ENCODE results near the gene CDH13. TPM values are rescaled to one million over a fixed set of nuclear protein-coding genes. Genes with fewer than 3 reads are reported as not detected.

CDH13 gene
- total and polyA plus RNA-seq, 9 of the 15 experiments (the other 6 are each of a cell fraction or from before 2014, with no cell fraction given): 0.03 TPM; not detected in 8

GRCh38 chr16:83138976-83139690, 512.4 kb downstream of the CDH13 start:
- Histone ChIP-seq H3K4me1 (replicated peaks in 1 of 2; ENCODE audit: control insufficient read depth in 2 of 2, insufficient read depth in 2 of 2, low read length in 2 of 2) (no peaks in the 10 kb centered on the region), H3K9me3 (replicated peaks; ENCODE audit: control insufficient read depth, insufficient read depth, low read depth, low read length) (no peaks in the 10 kb centered on the region), H3K27me3 (ENCODE audit: control insufficient read depth in 2 of 2, insufficient read depth in 2 of 2, low read length in 2 of 2) (no peaks in the 10 kb centered on the region; a peak in 1 of 5 replicates), H4K20me1 (replicated peaks; ENCODE audit: control insufficient read depth, insufficient read depth, low read length) (no peaks in the 10 kb centered on the region), H2AFZ (ENCODE audit: low read depth, low read length) (no peak overlapping the region), H3K4me3 (no peak overlapping the region), H3K4me2 (ENCODE audit: insufficient read depth, low read length) (no peak overlapping the region), H3K36me3 (ENCODE audit: control insufficient read depth, insufficient read depth, low read length) (no peaks in the 10 kb centered on the region), H3K9me1 (ENCODE audit: control insufficient read depth, insufficient read depth, low read length) (no peaks in the 10 kb centered on the region), H3K9ac (ENCODE audit: insufficient read depth in 1 of 2, low read depth in 2 of 2, low read length in 2 of 2) (no peak overlapping the region), H3K27ac (ENCODE audit: extremely low read depth, low read depth, low read length) (no peak overlapping the region), H3K79me2 (ENCODE audit: control insufficient read depth, insufficient read depth, low read length) (no peaks in the 10 kb centered on the region)
- intact Hi-C loops (cut with micrococcal nuclease) (no loop called here), in situ Hi-C loops (cut with MboI) (no loop called here)
- no TSS peak for BruUV-seq (replicated peaks)
- DNase-seq (ENCODE audit: extremely low read depth in 1 of 4, low spot score in 3 of 4) (no peak), FAIRE-seq (no peak), ATAC-seq (no peak)
- WGBS (ENCODE audit: insufficient coverage, low coverage, missing lambda C conversion rate): 0% methylated on average over 8 of the region's 8 CpGs
- CTCF ChIA-PET (ENCODE audit: low intra/inter-chr PET ratio): no interaction called here
- POLR2A ChIA-PET: no interaction called here
- TF ChIP-seq BCLAF1 (IDR thresholded peaks at IDR 0.05; ENCODE audit: borderline replicate concordance in 1 of 2, control insufficient read depth in 1 of 2, low read depth in 2 of 2, low read length in 1 of 2) (no peak), ZNF764 (CRISPR knock-in tag; IDR thresholded peaks at IDR 0.05; ENCODE audit: low read depth) (no peak), TRIM24 (IDR thresholded peaks at IDR 0.05) (no peak), TCF7 (IDR thresholded peaks at IDR 0.05; ENCODE audit: borderline replicate concordance) (no peak), CLOCK (CRISPR knock-in tag; IDR thresholded peaks at IDR 0.05; ENCODE audit: borderline replicate concordance) (no peak), HMGXB4 (CRISPR knock-in tag; IDR thresholded peaks at IDR 0.05) (no peak), HNRNPK (IDR thresholded peaks at IDR 0.05; ENCODE audit: low read depth, low read length, poor library complexity, severe bottlenecking) (no peak), TCF7L2 (IDR thresholded peaks at IDR 0.05; ENCODE audit: low read depth, low read length) (no peak)
- TF ChIP-seq, protein P1, sequence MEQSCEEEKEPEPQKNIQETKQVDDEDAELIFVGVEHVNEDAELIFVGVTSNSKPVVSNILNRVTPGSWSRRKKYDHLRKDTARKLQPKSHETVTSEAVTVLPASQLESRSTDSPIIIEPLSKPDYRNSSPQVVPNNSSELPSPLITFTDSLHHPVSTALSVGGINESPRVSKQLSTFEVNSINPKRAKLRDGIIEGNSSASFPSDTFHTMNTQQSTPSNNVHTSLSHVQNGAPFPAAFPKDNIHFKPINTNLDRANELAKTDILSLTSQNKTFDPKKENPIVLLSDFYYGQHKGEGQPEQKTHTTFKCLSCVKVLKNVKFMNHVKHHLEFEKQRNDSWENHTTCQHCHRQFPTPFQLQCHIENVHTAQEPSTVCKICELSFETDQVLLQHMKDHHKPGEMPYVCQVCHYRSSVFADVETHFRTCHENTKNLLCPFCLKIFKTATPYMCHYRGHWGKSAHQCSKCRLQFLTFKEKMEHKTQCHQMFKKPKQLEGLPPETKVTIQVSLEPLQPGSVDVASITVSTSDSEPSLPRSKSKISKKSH (CRISPR knock-in tag; IDR thresholded peaks at IDR 0.05): no peak
- TF ChIP-seq, protein P2, sequence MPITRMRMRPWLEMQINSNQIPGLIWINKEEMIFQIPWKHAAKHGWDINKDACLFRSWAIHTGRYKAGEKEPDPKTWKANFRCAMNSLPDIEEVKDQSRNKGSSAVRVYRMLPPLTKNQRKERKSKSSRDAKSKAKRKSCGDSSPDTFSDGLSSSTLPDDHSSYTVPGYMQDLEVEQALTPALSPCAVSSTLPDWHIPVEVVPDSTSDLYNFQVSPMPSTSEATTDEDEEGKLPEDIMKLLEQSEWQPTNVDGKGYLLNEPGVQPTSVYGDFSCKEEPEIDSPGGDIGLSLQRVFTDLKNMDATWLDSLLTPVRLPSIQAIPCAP (CRISPR knock-in tag; IDR thresholded peaks at IDR 0.05; ENCODE audit: borderline replicate concordance): no peak

Measured in K562 (cell line).